ENCODE results near the gene MTFR2.

MTFR2 gene

DNA sequence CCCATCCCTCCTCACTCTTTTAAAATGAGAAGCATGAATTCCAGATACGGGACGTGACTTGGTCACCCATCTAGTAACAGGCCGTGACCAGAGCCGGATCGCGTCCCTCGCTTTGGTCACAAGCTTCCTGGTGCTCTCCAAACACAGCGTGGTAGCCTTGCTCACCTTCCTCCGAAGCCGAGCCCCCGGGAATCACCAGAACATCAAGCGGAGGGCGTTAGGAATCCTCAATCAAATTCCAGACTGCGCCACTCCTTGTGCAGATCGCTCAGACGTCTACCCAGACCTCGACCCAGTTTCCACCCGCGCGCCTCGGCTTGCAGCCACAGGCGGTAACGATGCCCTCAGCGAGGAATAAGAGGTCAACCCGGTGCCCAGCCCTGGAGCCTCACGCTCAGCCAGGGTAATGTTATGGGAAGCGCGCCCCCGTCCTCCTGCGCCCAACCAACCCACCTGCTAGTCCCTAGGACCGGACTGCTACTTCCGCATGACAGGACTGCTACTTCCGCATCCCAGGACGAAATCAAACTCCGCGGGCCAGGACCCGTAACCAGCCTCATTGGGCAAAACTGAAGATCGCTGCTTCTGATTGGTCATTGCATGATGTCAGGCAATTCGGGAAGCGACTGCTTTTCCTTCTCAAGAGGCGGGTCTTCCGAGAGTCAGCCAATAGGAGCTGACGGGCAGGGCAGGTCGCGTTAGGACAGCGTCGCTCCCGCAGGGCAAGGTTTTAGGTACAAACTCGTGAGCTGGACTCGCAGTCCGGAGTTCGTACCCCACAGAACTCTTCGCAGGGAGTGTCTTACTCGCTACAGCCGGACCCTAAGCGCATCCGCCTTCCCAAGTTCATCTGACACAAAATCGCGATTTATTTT lies at the start of gene MTFR2:
TSS of gene MTFR2 (minus strand) at position 501 of the 875 bp plus-strand sequence. CDS start 1,212 bp downstream, outside the sequence.
- peak; percentile 83 for DNase-seq

DNA sequence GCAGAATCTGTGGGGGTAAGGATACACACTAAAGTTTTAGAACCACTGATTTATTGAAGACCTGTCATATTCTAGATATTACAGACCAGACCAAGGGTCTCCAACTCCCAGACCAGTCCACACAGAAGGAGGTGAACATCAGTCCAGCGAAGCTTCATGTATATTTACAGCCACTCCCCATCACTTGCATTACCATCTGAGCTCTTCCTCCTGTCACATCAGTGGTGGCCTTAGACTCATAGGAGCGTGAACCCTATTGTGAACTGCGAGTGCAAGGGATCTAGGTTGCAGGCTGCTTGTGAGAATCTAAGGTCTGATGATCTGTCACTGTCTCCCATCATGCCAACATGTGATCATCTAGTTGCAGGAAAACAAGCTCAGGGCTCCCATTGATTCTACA lies 44.5 kb upstream of the MTFR2 start:
- DNase-seq: no peak

DNA sequence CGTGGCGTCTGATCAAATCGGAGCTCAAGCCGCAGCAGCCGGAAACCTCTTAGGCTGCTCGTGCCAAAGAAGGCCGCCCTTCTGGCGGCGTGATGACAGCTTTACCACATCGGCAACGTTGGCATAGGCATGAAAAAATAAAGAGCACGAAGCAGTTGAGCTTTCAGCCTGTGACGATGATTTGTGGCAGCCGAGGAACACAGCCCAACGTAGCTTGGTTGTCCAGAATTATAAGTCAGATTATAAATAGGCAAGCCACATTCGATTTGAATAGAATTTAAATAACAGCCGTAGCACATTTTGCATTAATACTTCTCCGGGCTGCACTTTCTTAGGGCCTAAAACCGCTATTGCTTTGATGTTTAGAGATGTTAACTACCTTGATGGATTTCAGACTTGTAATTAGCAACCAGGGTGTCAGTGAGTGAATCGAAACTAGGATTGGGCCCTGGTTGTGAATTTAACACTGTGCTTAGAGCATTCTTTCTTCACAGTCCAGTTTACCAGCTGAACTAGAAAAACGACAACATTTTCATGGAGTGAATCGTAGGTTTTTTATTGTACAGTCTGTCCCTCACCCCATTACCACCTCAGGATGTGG lies 40.4 kb upstream of the MTFR2 start:
- DNase-seq: peak; percentile 74

DNA sequence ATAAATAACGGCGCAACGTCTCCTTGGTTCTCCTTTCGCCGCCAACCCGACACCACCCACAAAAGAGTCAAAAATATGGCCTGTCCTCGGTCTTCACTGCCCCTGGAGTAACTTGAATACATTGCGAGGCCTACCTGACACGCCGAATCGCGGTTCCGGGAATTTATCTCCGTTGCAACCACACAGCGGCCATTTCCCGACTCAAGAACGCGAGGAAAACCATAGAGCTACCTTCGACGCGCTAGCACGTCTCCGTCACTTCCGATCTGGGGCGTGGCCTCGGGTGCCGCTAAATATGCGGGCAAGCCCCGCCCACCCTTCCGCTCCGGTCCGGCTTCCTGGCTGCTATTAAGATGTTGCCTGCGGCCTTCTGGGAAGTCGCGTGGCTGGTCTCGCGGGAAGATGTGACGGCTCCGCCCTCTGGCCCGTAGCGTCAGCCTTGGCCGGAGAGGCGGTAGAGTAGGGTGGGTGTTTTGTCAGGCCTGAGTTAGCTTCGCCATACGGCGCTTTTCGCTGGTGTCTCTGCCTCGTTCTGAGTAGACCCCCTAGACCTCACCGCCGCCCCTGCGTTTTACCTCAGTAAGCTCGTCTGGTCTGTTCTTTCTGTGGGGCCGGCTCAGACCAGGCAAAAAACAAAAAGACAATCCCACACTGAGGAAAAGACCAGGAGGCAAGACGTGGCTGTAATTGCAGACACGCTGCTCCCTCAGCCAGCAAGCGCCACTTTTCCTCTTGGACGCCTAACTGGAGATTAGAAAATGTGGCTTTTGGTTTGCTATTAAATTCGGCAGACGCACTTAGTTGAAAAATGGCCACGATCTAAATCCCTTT lies 39.7 kb upstream of the MTFR2 start, which contains the start of gene BCLAF1:
TSS of gene BCLAF1 (minus strand) at position 268 of the 831 bp plus-strand sequence. CDS start 9,980 bp downstream, outside the sequence.
- peak; percentile 99 for DNase-seq

DNA sequence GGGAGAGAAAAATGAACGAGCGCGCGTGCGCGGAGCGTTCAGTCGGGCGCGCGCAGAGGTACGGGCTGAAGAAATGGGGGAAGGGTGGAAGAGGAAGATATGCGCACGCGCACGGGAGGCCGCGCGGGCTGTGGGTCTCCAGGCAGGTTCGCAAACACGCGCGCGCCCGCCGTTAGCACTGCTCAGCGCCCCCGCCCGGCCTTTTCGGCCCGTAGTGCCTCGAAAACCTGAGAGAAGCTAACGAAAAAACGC lies 39.1 kb upstream of the MTFR2 start:
- peak; percentile 93 for DNase-seq

DNA sequence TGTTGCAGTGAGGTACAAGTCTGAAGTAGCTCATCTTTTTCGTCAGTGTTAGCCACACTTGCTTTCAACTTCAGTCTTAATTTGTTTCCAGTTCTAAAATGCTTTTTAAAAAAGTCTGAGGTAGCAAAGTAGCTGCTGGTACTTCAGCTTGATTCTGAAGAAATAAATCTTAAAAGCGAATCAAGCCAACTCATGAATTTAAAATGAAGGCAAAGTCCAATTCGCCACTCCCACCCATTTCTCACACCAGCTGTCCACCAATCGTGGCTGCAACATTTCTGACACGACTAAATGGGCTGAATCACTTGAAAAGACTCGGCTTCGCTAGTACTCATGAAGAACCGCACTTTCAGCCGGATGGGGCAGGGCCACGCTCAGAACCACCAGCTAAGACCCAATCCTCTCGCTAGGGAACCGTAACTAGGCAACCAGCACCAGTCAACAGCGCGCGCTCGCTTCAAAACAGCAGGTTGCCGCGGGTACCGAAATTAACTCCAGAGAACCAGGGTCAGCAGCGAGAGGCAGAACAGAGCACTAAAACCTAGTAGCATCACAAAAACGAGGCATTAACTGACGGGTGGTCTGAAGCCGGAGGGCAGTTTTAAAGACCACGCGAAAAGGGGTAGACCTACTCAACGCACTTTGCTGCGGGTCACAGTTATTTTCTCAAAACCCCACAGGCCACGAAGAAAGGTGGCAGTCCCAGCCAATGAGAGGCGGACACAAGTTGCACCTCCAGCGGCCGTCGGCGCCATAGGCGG lies 38.6 kb upstream of the MTFR2 start:
- peak; percentile 78 for DNase-seq

DNA sequence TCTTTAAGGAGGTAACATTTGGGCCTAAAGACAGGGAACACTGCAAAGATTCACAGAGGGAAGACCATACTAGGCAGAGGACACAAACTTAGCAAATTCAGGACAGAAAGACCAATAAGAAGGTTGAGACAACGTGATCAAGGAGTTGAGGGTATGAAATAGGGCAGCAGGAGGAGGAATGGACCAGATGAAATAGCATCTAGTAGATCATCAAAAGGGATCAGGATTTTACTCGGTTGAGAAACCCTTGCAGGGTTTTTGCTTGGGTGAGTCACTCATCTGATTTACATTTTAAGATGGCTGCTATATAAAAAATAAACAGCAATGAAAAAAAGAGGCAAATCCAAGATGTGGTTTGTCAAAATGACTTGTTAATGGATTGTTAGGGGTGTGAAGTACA lies 34.8 kb upstream of the MTFR2 start:
- DNase-seq: no peak

DNA sequence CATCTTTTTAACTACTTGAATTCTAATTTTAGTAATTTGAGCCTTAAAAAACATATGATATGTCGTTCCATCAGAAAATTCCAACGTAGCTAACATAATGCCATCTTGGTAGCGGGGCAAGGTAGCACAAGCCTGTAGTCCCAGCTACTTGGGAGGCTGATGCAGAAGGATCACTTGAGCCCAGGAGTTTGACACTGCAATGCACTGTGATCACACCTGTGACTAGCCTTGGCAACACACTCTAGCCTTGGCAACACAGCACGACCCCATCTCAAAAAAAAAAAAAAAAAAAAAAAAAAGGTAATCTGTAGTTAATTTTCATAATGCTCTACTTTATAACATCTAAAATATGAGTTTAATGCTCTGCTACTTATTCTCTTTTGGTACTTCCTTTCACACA lies 32.8 kb upstream of the MTFR2 start:
- DNase-seq: no peak

DNA sequence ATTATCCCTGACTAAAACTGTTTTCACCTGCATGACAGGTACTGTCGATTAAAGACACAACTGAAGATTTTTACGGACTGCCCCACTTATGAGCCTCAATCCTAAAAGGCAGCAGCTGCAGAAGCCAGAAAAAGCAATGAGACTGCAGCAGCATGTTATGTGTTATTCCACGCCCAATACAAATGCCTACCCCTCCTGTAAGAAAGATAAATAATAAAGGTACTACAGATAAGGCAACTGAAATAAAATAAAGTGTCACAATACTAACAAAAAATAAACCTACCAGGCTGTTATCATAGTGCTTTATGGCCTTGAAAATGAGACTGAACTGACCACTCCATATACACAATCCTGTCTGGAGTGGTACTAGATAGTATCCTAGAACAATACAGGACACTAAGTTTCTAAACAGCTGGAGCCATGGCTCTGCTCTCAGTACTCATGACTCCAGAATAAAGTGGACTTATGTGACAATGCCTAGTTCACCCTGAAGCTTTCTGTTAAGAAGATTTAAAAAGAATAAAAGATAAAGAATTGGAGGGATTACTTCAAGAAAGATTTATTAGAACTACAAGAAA lies 30.0 kb upstream of the MTFR2 start:
- DNase-seq: no peak

DNA sequence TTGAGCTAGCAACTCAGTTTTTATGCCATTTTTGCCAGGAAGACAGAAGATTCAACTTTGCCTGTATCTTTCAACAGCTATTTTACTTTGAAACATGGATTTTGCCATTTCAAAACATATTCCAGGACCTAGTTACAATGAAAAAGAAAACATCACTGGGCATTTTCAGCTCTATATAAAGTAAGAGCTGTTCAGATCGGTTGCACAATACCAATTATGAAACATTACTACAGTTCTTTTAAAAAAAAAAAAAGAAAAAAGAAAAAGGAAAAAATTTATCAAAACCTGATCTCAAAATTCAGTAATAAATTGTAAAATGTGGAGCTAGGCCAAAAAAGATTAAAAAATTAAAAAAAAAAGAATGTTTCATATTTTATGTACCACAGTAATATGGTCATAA lies 24.0 kb upstream of the MTFR2 start:
- DNase-seq: no peak

DNA sequence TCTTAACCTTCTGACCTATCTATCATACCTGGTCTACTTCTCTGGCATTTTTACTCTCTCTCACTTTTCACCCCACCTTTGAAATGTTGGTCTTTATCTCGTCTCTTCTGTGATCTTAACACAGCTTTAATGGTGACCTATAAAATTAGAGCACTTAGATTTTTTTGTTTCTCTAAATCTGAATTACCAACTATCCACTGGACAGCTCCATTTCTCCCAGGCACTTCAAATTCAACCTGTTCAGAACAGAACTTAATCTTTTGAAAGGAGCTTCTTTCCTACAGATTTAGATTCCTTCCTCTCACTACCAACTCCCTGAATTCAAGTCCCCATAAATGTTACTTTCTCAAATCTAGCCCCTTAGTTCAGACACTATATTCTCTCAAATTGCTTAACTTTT lies 15.0 kb upstream of the MTFR2 start:
- no peak for DNase-seq

DNA sequence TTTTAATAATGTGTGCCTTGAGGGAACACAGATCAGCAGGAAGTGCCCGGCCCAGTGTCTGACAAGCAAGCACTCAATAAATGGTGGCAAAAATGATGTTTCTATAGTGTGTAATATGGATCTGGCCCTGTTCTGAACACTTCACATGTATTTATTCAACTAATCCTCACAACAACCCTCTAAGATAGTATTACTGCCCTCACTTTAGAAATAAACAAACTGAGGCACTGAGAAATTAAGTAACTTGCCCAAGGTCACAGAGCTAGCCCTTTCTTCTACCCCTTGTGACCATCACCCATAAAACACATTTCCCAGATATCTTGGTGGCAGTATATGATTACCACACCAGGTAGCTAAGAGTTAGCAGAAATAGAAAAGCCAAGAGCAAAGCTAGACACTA lies 12.8 kb upstream of the MTFR2 start:
- no peak for DNase-seq

DNA sequence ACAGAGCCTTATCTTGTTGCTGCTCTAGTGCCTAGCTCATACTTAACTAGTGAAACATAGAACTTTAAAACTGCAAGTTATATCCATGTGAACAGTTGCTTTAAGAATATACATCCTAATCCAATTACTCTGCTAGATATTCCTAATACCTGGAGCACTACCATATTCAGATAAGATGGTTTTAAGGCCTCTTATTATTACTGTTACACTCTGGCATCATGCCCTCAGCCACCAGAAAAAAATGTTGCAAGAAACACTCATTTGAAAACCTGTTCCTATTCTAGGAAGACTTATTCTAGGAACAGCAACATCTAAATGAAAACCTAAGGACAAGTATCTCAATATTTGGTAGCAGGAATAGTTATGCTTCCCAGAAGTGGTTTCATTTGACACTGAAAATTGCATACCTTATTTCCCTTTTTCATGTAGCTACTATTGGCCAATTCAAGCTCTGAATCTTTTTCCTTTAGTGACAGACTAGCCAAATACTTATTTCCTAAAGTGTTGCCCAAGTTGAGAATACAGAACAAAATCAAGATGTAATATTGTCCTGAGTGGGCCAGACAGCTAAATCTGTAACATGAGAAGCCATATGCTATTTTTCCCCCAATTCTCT lies 4.8 kb upstream of the MTFR2 start:
- no peak for DNase-seq

DNA sequence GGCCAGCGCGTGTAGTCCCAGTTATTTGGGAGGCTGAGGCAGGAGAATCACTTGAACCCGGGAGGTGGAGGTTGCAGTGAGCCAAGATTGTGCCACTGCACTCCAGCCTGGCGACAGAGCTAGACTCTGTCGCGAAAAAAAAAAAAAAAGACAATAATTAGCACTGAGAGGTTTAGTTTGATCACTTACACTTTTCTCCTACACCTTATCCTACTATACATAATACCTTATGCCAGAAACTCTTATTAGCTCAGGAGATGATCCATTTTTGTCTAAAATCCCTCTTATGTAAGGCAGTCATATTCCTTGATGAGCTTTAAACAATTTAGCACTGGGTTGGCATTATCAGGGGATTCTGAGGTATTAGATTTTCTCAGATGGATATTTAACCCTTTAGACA lies 3.6 kb upstream of the MTFR2 start:
- no peak for DNase-seq

DNA sequence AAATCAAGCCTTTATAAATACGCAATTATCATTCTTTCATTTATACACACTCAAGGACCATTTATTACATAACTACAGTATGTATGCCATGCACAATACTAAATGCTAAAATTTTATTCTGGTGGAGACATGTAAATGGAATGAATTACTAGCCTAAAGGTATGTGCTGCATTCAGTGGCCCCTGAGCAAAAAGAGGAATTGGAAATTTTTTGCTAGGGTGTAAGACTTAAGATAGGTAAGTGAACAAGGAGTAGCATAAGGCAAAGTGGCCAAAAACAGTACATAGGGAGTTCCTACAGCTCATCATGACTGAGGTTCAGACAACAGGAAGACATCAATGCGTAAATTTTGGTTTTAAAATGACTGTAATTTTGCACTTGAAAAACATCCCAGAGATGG lies 2.3 kb upstream of the MTFR2 start:
- DNase-seq: no peak

DNA sequence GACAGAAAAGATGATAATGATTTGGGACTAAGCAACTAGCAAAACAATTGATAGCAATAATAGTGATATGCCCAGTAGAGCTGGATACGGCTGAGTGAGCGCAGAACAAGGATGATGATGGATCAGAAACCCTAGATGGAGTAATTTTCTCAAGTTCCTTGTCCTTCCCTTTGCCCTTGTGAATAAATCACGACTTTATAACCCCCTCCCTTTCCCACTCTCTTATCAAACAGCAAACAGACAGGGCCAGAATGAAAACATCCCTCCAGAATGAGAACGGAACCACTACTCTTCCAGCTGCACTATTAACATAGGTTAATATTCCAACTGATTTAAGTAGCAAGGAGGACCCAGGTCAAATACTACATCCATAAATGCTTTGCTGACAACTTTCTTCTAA lies 1.3 kb upstream of the MTFR2 start:
- no peak for DNase-seq

DNA sequence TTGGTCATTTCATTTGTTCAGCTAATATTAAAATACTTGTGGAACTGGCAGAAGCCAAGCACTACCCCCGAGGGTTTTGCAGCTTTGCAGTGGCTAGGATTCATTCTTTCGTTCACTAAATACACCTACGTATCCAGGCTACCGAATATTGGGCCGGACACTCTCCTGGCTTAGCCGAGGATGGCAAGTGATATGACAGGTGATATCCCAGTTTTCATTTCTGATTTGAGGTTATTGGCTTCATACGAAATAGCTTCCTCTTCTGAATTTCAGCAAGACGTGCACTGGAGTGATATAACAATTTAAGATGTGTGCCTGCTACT lies 536 bp upstream of the MTFR2 start:
- DNase-seq: no peak

DNA sequence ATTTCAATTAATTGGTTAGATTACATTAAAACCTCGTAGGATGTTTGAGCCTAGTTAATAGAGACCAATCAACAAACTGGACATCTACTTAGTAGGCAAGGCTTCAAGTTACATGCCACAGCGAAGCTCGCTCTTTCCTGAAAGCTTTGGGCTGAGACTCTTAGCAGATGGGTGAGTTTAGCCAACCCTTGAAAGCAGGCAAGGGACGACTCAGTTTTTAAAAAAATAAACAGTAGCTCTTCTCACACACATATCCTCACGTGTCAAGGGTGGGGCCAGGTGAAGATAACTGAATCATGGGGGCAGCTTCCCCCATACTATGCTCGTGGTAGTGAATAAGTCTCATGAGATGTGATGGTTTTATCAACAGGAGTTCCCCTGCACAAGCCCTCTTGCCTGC lies 775 bp downstream of the MTFR2 start:
- no peak for DNase-seq

DNA sequence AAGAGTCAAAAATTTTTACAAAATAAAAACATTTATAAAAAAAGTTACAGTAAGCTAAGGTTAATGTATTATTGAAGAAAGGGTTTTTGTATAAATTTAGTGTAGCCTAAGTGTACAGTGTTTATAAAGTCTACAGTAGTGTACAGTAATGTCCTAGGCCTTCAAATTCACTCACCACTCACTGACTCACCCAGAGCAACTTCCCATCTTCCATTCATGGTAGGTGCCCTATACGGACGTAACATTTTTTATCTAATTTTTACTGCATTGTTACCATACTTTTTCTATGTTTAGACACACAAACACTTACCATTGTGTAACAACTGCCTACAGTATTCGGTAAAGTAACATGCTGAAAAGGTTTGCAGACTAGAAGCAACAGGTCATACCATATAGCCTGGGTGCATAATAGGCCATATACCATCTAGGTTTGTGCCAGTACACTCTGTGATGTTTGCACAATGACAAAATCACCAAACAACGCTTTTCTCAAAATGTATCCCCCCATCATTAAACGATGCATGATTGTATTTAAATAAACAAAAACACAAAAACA lies 6.0 kb downstream of the MTFR2 start:
- DNase-seq: no peak

DNA sequence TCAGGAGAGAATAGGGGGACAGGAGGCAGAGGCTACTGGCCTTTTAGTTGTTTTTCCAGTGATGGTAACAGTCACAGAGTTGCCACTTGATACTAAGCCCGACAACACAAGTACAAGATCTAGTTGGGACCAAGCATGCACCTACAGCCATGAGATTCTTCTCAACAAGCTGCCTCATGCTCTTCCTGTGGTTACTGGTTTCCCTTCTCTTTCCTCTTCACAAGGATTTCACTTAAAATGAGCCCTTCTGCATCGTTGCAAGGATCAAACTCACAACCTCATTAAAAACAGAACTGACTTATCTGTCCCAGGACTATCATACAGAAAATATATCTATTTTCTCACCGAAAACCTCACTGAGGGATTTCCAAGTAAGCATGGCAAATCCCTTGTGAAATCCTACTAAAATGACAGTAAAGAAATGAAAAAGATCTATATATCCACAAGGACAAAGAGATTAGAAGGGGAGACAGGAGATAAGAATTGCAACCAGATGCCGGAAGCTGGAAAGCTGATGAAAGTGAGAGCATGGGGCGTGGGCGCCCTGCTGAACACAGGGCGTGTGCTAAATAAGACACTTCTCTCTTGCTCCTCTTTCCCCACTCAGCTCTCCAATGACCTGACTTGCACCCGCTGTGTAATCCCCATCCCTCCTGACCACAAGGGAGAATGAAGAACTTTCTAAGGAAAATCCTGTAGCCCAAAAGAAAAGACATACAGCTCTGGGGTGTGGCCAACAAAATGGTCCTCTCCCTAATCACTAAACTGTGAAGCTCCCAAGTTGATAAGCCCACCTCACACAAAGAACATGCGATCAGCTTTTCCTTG lies 13.4 kb downstream of the MTFR2 start:
- DNase-seq: no peak

DNA sequence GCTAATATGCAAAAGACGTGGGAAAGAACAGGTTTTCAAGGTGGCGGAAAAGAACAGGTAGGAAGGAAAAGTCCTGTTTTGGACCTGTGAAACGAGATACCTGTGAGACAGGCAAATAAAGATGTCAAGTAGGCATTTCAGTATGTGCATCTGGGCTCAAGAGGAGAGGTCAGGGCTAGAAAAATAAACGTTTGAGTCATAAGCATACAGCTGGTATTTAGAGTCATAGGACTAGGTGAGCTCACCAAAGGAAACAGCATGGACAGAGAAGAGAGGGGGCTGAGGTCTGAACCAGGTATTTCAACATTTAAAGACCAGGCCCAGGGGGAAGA lies 14.9 kb downstream of the MTFR2 start:
- DNase-seq: no peak
